Panc1 (cell line): Measurements from ENCODE around the gene TLCD5. TPM values are rescaled to one million over a fixed set of nuclear protein-coding genes. Genes with fewer than 3 reads are reported as not detected.

Experiments
- ATAC-seq: fragments of 200-7000 bp; cut with Tn5 transposase; 2 replicates; pipeline ENCODE4 v1.9.1; 2020; ENCODE audit warnings: mild to moderate bottlenecking, moderate library complexity
- BruUV-seq: library from RNA; stranded (reverse); fragments of 400-500 nt; replicated peaks from 2 replicates; lab custom pipeline; 2021; lab: Mats Ljungman, UMichigan
- CTCF ChIA-PET: fragments of 300-600 bp; sonication (Branson Sonifier 250); formaldehyde crosslinking; loops from one replicate; lab custom pipeline; 2022; ENCODE audit warnings: antibody characterized with exemption; lab: Charles Lee
- POLR2A ChIA-PET: fragments of 300-600 bp; sonication (Branson Sonifier 250); formaldehyde crosslinking; loops from one replicate; lab custom pipeline; 2022; ENCODE audit warnings: antibody characterized with exemption; lab: Charles Lee
- DNase-seq: peaks from one replicate; pipeline ENCODE4 v3.0.0-alpha.2; 2010; ENCODE audit warnings: low read depth, low spot score
- H3K27ac ChIP-seq: 2 replicates; pipeline ENCODE4 v1.5.1; 2011; ENCODE audit warnings: mild to moderate bottlenecking, low read length, inconsistent platforms
- H3K27me3 ChIP-seq: fragments of 200-500 bp; sonication (Bioruptor generic); 2 replicates; pipeline ENCODE4 v1.6.0; 2014; ENCODE audit warnings: low read length, inconsistent platforms; ENCODE audit not compliant: control insufficient read depth, insufficient read depth
- H3K36me3 ChIP-seq: fragments of 200-500 bp; sonication (Bioruptor generic); 2 replicates; pipeline ENCODE4 v1.5.1; 2014; ENCODE audit warnings: inconsistent platforms, mild to moderate bottlenecking, low read length, moderate library complexity; ENCODE audit not compliant: control insufficient read depth, insufficient read depth
- H3K4me1 ChIP-seq: 2 replicates; pipeline ENCODE4 v1.5.1; 2011; ENCODE audit warnings: inconsistent platforms, mild to moderate bottlenecking, low read length, moderate library complexity; ENCODE audit not compliant: control insufficient read depth, insufficient read depth
- H3K4me3 ChIP-seq, 2 experiments: 2 replicates each; pipeline ENCODE4 v1.5.1; 2011 to 2012; ENCODE audit warnings: low read depth in 2 of 2, low read length in 2 of 2, mild to moderate bottlenecking in 2 of 2, inconsistent platforms in 1 of 2, moderate library complexity in 1 of 2
- H3K9me3 ChIP-seq: fragments of 200-500 bp; sonication (Bioruptor generic); 2 replicates; pipeline ENCODE4 v1.5.1; 2014; ENCODE audit warnings: low read depth, mild to moderate bottlenecking, inconsistent platforms, low read length, moderate library complexity; ENCODE audit not compliant: control insufficient read depth, insufficient read depth
- CTCF ChIP-seq: fragments of 450-650 bp; IDR thresholded peaks from 2 replicates; pipeline ENCODE4 v1.5.1; 2017; ENCODE audit warnings: mild to moderate bottlenecking
- POLR2AphosphoS5 ChIP-seq: IDR thresholded peaks from 2 replicates; pipeline ENCODE4 v1.6.1; 2012; ENCODE audit warnings: mild to moderate bottlenecking, low read depth, low read length, moderate library complexity
- REST ChIP-seq, 2 experiments: IDR thresholded peaks; 2 replicates each; pipeline ENCODE4 v1.6.1; 2011 to 2012; ENCODE audit warnings: low read depth in 2 of 2, control low read depth in 1 of 2, low read length in 1 of 2, mild to moderate bottlenecking in 1 of 2, moderate library complexity in 1 of 2; ENCODE audit not compliant: insufficient read depth in 1 of 2
- SIN3A ChIP-seq: IDR thresholded peaks from 2 replicates; pipeline ENCODE4 v1.6.1; 2012; ENCODE audit warnings: low read depth, mild to moderate bottlenecking, low read length, moderate library complexity, borderline replicate concordance; ENCODE audit not compliant: insufficient read depth
- TCF7L2 ChIP-seq: IDR thresholded peaks from 2 replicates; pipeline ENCODE4 v1.6.1; 2011; ENCODE audit warnings: mild to moderate bottlenecking, low read depth, low read length, inconsistent platforms
- in situ Hi-C: cut with HindIII; loops from 2 replicates; pipeline ENCODE4 v1.10.0; 2016; ENCODE audit warnings: low sequenced_read_pairs, low pct_unique_long_range_greater_than_20kb
- intact Hi-C: fragments of 100-400 bp; cut with micrococcal nuclease; formaldehyde crosslinking; loops from one replicate; pipeline ENCODE4 v1.10.0; 2022; ENCODE audit not compliant: unreplicated experiment
- total RNA-seq: library from RNA; stranded (reverse); gene quantifications from one replicate; pipeline ENCODE4 v1.2.1, GENCODE V29; 2021; ENCODE audit not compliant: unreplicated experiment

The TLCD5 gene
- total RNA-seq, 1 experiment from 2014 or later: 22.8 TPM

- ChIA-PET CTCF (interaction anchor here (1.3 kb wide), 1 partner anchor 93 kb away, joined by 3 read pairs; no protein-coding TSS in a partner anchor), POLR2A (interaction anchor here (0.8 to 0.9 kb wide), 2 partner anchors 10 to 12 kb away, joined by 3 to 4 read pairs; no protein-coding TSS in a partner anchor)
- H3K4me3 ChIP-seq: peak overlapping the region; percentile 85 to 96
- H3K27me3 ChIP-seq: no peaks in the 10 kb centered on the region
- H3K27ac ChIP-seq: peak overlapping the region; percentile 91
- intact Hi-C loops: no loop called here
- H3K9me3 ChIP-seq: no peaks in the 10 kb centered on the region
- H3K4me1 ChIP-seq: peaks cover 52% of the 10 kb centered on the region
- no peak for TF ChIP-seq REST (IDR thresholded peaks at IDR 0.05; ENCODE audit: insufficient read depth in 1 of 2, low read depth in 2 of 2, low read length in 1 of 2)
- TF ChIP-seq POLR2AphosphoS5: no peak
- no peak for TF ChIP-seq SIN3A
- no peak for TF ChIP-seq CTCF
- no peak for TF ChIP-seq TCF7L2
- BruUV-seq: TSS peak; percentile 42
- in situ Hi-C loops: no loop called here
- H3K36me3 ChIP-seq: no peaks in the 10 kb centered on the region
- ATAC-seq (no peak), DNase-seq (no peak)
Observed at GRCh38 chr11:120338107-120338933, 13.2 kb downstream of the TLCD5 start.

- peaks cover 53% of the 10 kb centered on the region for H3K4me1 ChIP-seq
- H3K36me3 ChIP-seq: no peaks in the 10 kb centered on the region
- in situ Hi-C loops: no loop called here
- peak overlapping the region; percentile 85 to 96 for H3K4me3 ChIP-seq
- H3K9me3 ChIP-seq: no peaks in the 10 kb centered on the region
- 0 out of 2 replicates have a peak, but pooled peaks have one; percentile 10 for ATAC-seq
- CTCF ChIA-PET: no interaction called here
- no peak for DNase-seq
- POLR2A ChIA-PET: interaction anchor here (0.8 to 0.9 kb wide), 2 partner anchors 9 to 13 kb away, joined by 3 to 4 read pairs; no protein-coding TSS in a partner anchor
- no TSS peak for BruUV-seq
- H3K27me3 ChIP-seq: no peaks in the 10 kb centered on the region
- TF ChIP-seq SIN3A (no peak), POLR2AphosphoS5 (no peak; the same call in 1 of the 2 replicates), REST (IDR thresholded peaks at IDR 0.05; ENCODE audit: insufficient read depth in 1 of 2, low read depth in 2 of 2, low read length in 1 of 2) (no peak), TCF7L2 (no peak)
- intact Hi-C loops: no loop called here
- H3K27ac ChIP-seq: peak overlapping the region; percentile 91
Observed at GRCh38 chr11:120339394-120339890, 14.3 kb downstream of the TLCD5 start.
